ENCODE results near the gene CDHR1.

DNA sequence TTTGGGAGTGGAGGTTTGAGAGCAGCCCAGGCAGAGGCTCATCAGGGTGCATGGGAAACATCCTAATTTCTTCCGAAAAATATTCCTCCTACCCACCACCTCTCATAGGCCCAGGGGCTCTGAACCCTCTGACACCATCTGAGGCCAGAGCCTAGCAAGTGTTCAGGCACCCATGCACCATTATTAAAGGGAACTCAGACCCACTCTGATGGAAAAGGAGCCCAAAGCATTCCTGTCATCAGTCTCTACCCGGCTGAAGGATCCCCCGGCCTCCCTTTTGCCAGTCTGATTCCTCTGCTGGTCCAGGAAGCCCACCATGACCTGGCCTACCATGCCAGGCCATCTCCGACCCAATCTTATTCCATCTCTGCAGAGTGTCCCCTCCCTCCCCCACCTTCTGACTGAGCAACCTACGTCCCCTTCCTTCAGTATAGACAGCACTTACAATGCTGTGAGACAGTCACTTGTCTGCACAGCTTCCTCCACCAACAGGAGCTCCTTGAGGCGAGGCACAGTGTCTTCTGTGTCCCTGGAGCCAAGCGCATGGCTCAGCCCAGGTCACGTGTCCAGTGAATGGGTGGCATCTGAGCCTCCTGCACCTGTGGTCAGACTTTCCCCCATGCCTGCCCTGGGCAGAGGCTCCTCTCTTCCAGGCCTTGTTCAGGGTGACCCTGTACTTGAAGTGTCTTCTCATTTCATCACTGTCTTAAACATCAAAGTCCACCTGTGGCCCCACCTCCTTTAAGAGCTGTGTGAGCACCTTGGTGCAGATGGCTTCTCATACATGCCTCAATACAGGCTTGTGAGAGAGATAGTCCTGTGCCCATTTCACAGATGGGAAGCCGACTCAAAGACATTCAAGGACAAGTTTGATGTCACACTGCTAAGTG is 21.6 kb upstream of the CDHR1 start:
- TF ChIP-seq POLR2A (IDR thresholded peaks at IDR 0.05) (no peak), CTCF (IDR thresholded peaks at IDR 0.05) (no peak)

All from stomach (tissue), 4 donors.